ENCODE data around the gene GLB1L3.

- TF ChIP-seq, protein P1, sequence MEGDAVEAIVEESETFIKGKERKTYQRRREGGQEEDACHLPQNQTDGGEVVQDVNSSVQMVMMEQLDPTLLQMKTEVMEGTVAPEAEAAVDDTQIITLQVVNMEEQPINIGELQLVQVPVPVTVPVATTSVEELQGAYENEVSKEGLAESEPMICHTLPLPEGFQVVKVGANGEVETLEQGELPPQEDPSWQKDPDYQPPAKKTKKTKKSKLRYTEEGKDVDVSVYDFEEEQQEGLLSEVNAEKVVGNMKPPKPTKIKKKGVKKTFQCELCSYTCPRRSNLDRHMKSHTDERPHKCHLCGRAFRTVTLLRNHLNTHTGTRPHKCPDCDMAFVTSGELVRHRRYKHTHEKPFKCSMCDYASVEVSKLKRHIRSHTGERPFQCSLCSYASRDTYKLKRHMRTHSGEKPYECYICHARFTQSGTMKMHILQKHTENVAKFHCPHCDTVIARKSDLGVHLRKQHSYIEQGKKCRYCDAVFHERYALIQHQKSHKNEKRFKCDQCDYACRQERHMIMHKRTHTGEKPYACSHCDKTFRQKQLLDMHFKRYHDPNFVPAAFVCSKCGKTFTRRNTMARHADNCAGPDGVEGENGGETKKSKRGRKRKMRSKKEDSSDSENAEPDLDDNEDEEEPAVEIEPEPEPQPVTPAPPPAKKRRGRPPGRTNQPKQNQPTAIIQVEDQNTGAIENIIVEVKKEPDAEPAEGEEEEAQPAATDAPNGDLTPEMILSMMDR (IDR thresholded peaks at IDR 0.05; ENCODE audit: insufficient read depth, low read length), result no peak
- no peak for TF ChIP-seq POLR2AphosphoS5 (IDR thresholded peaks at IDR 0.05; ENCODE audit: low read depth)
- no peak for TF ChIP-seq REST (IDR thresholded peaks at IDR 0.05; ENCODE audit: insufficient replicate concordance, low read depth)
Observed at GRCh38 chr11:134358856-134359490, 82.8 kb downstream of the GLB1L3 start.

All from HL-60 (cell line).